HepG2 (cell line): ENCODE data around the gene TOPORS. TPM values are rescaled to one million over a fixed set of nuclear protein-coding genes. Genes with fewer than 3 reads are reported as not detected.

Experiments used
- ATAC-seq: fragments of 200-7000 bp; cut with Tn5 transposase; 3 replicates; pipeline ENCODE4 v1.9.1; 2020; ENCODE audit warnings: mild to moderate bottlenecking, moderate library complexity
- BruUV-seq: library from RNA; stranded (reverse); fragments of 400-500 nt; replicated peaks from 2 replicates; lab custom pipeline; 2021; lab: Mats Ljungman, UMichigan
- CTCF ChIA-PET: fragments of 300-600 bp; formaldehyde crosslinking; extraction: SDS; loops from one replicate; lab custom pipeline; 2021; ENCODE audit warnings: low total read pairs, inconsistent platforms, low intra/inter-chr PET ratio; lab: Yijun Ruan, JAX
- POLR2A ChIA-PET: fragments of 350-600 bp; sonication (Branson Sonifier 250); formaldehyde crosslinking; loops from one replicate; lab custom pipeline; 2020; ENCODE audit warnings: antibody characterized with exemption, inconsistent platforms; lab: Yijun Ruan, JAX
- DNase-seq: peaks from one replicate; pipeline ENCODE4 v3.0.0-alpha.2; 2015; ENCODE audit warnings: low spot score
- FAIRE-seq: peaks from 3 replicates; lab custom pipeline; 2011; peaks lifted over from hg19 to GRCh38; lab: Jason Lieb, UNC
- H2AFZ ChIP-seq: one replicate; pipeline ENCODE4 v1.6.1; 2011; ENCODE audit warnings: low read length, inconsistent platforms
- H3K27ac ChIP-seq: fragments of 300-600 bp; 3 replicates; pipeline ENCODE4 v1.8.0; 2011; ENCODE audit warnings: mixed run types, mild to moderate bottlenecking, mixed read lengths, low read length, inconsistent platforms; ENCODE audit not compliant: insufficient read depth; ENCODE audit errors: extremely low read length
- H3K27me3 ChIP-seq, 2 experiments: fragments of 200-600 bp in 1 of 2; 2 replicates in 1 of 2; 3 replicates in 1 of 2; pipeline versions ENCODE4 v1.6.0 to v1.8.0; 2011; ENCODE audit warnings: low read length in 2 of 2, mild to moderate bottlenecking in 2 of 2, moderate library complexity in 2 of 2, inconsistent platforms in 1 of 2; ENCODE audit not compliant: insufficient read depth in 2 of 2, control insufficient read depth in 1 of 2
- H3K36me3 ChIP-seq, 2 experiments: fragments of 200-600 bp in 1 of 2; replicated peaks in 1 of 2; 2 replicates in 1 of 2; 3 replicates in 1 of 2; pipeline versions ENCODE4 v1.5.1 to v1.8.0; 2011; ENCODE audit warnings: low read length in 2 of 2, inconsistent platforms in 1 of 2; ENCODE audit not compliant: insufficient read depth in 2 of 2, control insufficient read depth in 1 of 2
- H3K4me1 ChIP-seq: 2 replicates; pipeline ENCODE4 v1.5.1; 2012; ENCODE audit warnings: low read length, inconsistent platforms; ENCODE audit not compliant: insufficient read depth
- H3K4me2 ChIP-seq: 2 replicates; pipeline ENCODE4 v1.6.0; 2011; ENCODE audit warnings: low read depth, low read length, inconsistent platforms
- H3K4me3 ChIP-seq, 3 experiments: fragments of 200-600 bp in 1 of 3; sonication (generic), shearing (Covaris generic) in 1 of 3; replicated peaks in 1 of 3; 2 replicates each; pipeline ENCODE4 v1.5.1; 2011 to 2016; ENCODE audit warnings: low read length in 3 of 3, inconsistent platforms in 2 of 3, low read depth in 2 of 3, mild to moderate bottlenecking in 2 of 3, control low read depth in 1 of 3, mixed read lengths in 1 of 3; ENCODE audit not compliant: insufficient read depth in 1 of 3
- H3K79me2 ChIP-seq: one replicate; pipeline ENCODE4 v1.6.1; 2011; ENCODE audit warnings: low read length, inconsistent platforms; ENCODE audit not compliant: insufficient read depth
- H3K9ac ChIP-seq: 2 replicates; pipeline ENCODE4 v1.6.0; 2011; ENCODE audit warnings: mild to moderate bottlenecking, low read depth, low read length, inconsistent platforms; ENCODE audit not compliant: insufficient read depth
- H3K9me3 ChIP-seq: 2 replicates; pipeline ENCODE4 v1.5.1; 2012; ENCODE audit warnings: mild to moderate bottlenecking, low read length
- H4K20me1 ChIP-seq: 2 replicates; pipeline ENCODE4 v1.6.0; 2011; ENCODE audit warnings: inconsistent platforms, mild to moderate bottlenecking, low read length, moderate library complexity; ENCODE audit not compliant: insufficient read depth
- ELK4 ChIP-seq: sonication (generic); formaldehyde crosslinking; IDR thresholded peaks from 2 replicates; pipeline ENCODE4 v1.9.0; 2021; ENCODE audit warnings: missing genetic modification reagents, borderline replicate concordance
- NFIB ChIP-seq: sonication (generic); formaldehyde crosslinking; IDR thresholded peaks from 2 replicates; pipeline ENCODE4 v1.9.0; 2021; ENCODE audit warnings: missing genetic modification reagents, mild to moderate bottlenecking, borderline replicate concordance
- POLR2G ChIP-seq: fragments of 200-400 bp; formaldehyde crosslinking; IDR thresholded peaks from 2 replicates; pipeline ENCODE4 v1.6.1; 2018; ENCODE audit warnings: mild to moderate bottlenecking, low read depth, low read length, moderate library complexity
- TBP ChIP-seq: sonication (generic); formaldehyde crosslinking; IDR thresholded peaks from 2 replicates; pipeline ENCODE4 v1.5.0; 2020; ENCODE audit warnings: missing genetic modification reagents
- ZMAT3 ChIP-seq: sonication (generic); formaldehyde crosslinking; conservative IDR thresholded peaks from 2 replicates; pipeline ENCODE4 v1.7.0; 2021; ENCODE audit warnings: missing genetic modification reagents
- ZNF317 ChIP-seq: sonication (generic); formaldehyde crosslinking; IDR thresholded peaks from 2 replicates; pipeline ENCODE4 v1.5.0; 2020; ENCODE audit warnings: mild to moderate bottlenecking, missing genetic modification reagents
- ZNF510 ChIP-seq: sonication (generic); formaldehyde crosslinking; IDR thresholded peaks from 2 replicates; pipeline ENCODE4 v1.4.0; 2020; ENCODE audit warnings: low read depth, mild to moderate bottlenecking, missing genetic modification reagents
- ZNF572 ChIP-seq: sonication (generic); formaldehyde crosslinking; IDR thresholded peaks from 2 replicates; pipeline ENCODE4 v1.5.1; 2020; ENCODE audit warnings: mild to moderate bottlenecking, missing genetic modification reagents
- WGBS: methylation state at CpG from one replicate; pipeline ENCODE4 v1.1.6; 2017; ENCODE audit warnings: low lambda C conversion rate; 5-methylcytosine and 5-hydroxymethylcytosine counted together
- in situ Hi-C: cut with HindIII; loops from 2 replicates; pipeline ENCODE4 v1.10.0; 2017; ENCODE audit warnings: low pct_unique_long_range_greater_than_20kb; ENCODE audit not compliant: extremely low pct_ligation_motif_present
- intact Hi-C: fragments of 100-400 bp; cut with micrococcal nuclease; formaldehyde crosslinking; loops from one replicate; pipeline ENCODE4 v1.10.0; 2022; ENCODE audit not compliant: unreplicated experiment
- polyA plus RNA-seq, 8 experiments: library from polyadenylated mRNA; depleted of rRNA in 3 of 8; stranded (reverse) in 7 of 8; unstranded in 1 of 8; fragments of >200 nt; fragmentation: Illumina TruSeq in 4 of 8; extraction: Trizol in 4 of 8; gene quantifications; 2 replicates each; pipeline versions ENCODE4 v1.2.1 to v1.2.3, GENCODE V29; 2011 to 2016; ENCODE audit warnings: low read depth in 4 of 8, missing spikeins in 1 of 8, mixed read lengths in 1 of 8; ENCODE audit not compliant: insufficient read depth in 1 of 8
- total RNA-seq, 5 experiments: library from RNA; depleted of rRNA; stranded (reverse); fragments of >200 nt; fragmentation: Illumina TruSeq; extraction: Trizol; gene quantifications; 2 replicates each; pipeline ENCODE4 v1.2.3, GENCODE V29; 2016; ENCODE audit warnings: low read depth in 1 of 5
- TF ChIP-seq, protein P1 (sequence below), 2 experiments: sonication (generic) in 1 of 2; formaldehyde crosslinking in 1 of 2; IDR thresholded peaks; 2 replicates each; pipeline versions ENCODE4 v1.4.0 to v1.6.1; 2018 to 2020; ENCODE audit warnings: missing genetic modification reagents in 2 of 2, borderline replicate concordance in 1 of 2, low read depth in 1 of 2, mild to moderate bottlenecking in 1 of 2, missing biosample characterization in 1 of 2
- TF ChIP-seq, protein P2 (sequence below): sonication (generic); formaldehyde crosslinking; IDR thresholded peaks from 2 replicates; pipeline ENCODE4 v1.4.0; 2020; ENCODE audit warnings: missing genetic modification reagents, borderline replicate concordance

The TOPORS gene
- total and polyA plus RNA-seq, 2 of the 13 experiments (the other 11 are each of a cell fraction or from before 2014, with no cell fraction given), result 6.8 to 19.6 TPM

DNA sequence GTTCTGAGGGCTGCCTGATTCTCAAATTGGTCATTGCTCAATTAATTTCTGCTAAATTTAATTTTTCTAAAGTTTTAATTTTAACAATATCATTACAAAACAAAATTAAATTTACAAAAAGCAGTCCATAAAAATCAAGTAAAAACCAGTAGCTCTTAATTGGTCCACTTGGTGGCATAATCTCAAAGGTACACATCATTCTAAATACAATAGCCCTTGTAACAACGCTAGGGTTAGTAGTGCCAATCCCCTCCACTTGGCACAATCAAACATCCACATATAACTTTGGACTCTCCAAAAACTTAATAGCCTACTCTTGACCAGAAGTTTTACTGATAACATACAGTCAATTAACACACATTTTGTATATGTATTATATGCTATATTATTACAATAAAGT, 22.5 kb upstream of the TOPORS start (continued):
- TF ChIP-seq, protein P1, sequence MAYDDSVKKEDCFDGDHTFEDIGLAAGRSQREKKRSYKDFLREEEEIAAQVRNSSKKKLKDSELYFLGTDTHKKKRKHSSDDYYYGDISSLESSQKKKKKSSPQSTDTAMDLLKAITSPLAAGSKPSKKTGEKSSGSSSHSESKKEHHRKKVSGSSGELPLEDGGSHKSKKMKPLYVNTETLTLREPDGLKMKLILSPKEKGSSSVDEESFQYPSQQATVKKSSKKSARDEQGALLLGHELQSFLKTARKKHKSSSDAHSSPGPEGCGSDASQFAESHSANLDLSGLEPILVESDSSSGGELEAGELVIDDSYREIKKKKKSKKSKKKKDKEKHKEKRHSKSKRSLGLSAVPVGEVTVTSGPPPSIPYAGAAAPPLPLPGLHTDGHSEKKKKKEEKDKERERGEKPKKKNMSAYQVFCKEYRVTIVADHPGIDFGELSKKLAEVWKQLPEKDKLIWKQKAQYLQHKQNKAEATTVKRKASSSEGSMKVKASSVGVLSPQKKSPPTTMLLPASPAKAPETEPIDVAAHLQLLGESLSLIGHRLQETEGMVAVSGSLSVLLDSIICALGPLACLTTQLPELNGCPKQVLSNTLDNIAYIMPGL (CRISPR knock-in tag; IDR thresholded peaks at IDR 0.05; ENCODE audit: borderline replicate concordance in 1 of 2, low read depth in 1 of 2), result no peak
- TF ChIP-seq ZNF572 (CRISPR knock-in tag), result no peak
- no peak for TF ChIP-seq ELK4
- no peak for TF ChIP-seq ZMAT3 (CRISPR knock-in tag)

DNA sequence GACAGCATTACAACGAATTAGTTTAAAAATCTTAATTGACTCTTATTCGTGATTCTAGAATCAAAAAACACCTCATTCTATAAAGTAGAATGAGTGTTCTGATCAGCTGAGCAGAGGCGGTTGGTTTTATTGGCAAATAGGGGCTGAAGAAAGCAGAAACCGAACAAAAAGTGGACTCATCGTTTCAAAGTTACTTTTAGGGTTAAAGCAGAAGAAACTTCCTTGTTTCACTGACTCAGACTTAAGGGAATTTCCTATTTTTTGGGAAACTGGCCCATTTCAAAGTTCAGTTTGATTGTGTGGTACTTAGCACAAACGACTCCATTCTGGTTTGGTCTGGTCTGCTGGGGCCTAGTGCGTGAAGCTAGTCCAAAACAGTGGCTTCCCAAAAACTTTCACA, 21.4 kb upstream of the TOPORS start:
- no peaks in the 10 kb centered on the region for H3K9me3 ChIP-seq
- no peak overlapping the region for H3K27ac ChIP-seq
- H3K36me3 ChIP-seq, result peaks cover 3 to 7% of the 10 kb centered on the region in 2 experiments; a peak in 2 of 5 replicates
- peak overlapping the region; percentile 81 for H3K4me2 ChIP-seq
- intact Hi-C loops, result loop anchor here (2.0 kb wide), 1 partner anchor 147 kb away; no protein-coding TSS in a partner anchor
- no peaks in the 10 kb centered on the region for H4K20me1 ChIP-seq
- TF ChIP-seq TBP (no peak), ZNF510 (CRISPR knock-in tag) (no peak), POLR2G (no peak), ZNF317 (CRISPR knock-in tag) (no peak), NFIB (CRISPR knock-in tag) (no peak)
- TF ChIP-seq, protein P2, sequence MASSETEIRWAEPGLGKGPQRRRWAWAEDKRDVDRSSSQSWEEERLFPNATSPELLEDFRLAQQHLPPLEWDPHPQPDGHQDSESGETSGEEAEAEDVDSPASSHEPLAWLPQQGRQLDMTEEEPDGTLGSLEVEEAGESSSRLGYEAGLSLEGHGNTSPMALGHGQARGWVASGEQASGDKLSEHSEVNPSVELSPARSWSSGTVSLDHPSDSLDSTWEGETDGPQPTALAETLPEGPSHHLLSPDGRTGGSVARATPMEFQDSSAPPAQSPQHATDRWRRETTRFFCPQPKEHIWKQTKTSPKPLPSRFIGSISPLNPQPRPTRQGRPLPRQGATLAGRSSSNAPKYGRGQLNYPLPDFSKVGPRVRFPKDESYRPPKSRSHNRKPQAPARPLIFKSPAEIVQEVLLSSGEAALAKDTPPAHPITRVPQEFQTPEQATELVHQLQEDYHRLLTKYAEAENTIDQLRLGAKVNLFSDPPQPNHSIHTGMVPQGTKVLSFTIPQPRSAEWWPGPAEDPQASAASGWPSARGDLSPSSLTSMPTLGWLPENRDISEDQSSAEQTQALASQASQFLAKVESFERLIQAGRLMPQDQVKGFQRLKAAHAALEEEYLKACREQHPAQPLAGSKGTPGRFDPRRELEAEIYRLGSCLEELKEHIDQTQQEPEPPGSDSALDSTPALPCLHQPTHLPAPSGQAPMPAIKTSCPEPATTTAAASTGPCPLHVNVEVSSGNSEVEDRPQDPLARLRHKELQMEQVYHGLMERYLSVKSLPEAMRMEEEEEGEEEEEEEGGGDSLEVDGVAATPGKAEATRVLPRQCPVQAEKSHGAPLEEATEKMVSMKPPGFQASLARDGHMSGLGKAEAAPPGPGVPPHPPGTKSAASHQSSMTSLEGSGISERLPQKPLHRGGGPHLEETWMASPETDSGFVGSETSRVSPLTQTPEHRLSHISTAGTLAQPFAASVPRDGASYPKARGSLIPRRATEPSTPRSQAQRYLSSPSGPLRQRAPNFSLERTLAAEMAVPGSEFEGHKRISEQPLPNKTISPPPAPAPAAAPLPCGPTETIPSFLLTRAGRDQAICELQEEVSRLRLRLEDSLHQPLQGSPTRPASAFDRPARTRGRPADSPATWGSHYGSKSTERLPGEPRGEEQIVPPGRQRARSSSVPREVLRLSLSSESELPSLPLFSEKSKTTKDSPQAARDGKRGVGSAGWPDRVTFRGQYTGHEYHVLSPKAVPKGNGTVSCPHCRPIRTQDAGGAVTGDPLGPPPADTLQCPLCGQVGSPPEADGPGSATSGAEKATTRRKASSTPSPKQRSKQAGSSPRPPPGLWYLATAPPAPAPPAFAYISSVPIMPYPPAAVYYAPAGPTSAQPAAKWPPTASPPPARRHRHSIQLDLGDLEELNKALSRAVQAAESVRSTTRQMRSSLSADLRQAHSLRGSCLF (CRISPR knock-in tag), result no peak
- DNase-seq (no peak), FAIRE-seq (no peak), ATAC-seq (no peak)
- CTCF ChIA-PET, result interaction anchor here (2.1 to 3.8 kb wide), 2 partner anchors 190 to 195 kb away, joined by 5 to 52 read pairs; no protein-coding TSS in a partner anchor
- H3K9ac ChIP-seq, result peak overlapping the region; percentile 77; the same call in 1 of the 2 replicates
- WGBS, result 74% methylated on average over 7 of the region's 7 CpGs
- in situ Hi-C loops, result loop anchor here (5.0 kb wide), 1 partner anchor 192 kb away; the partner anchor contains the start of gene ACO1
- H3K27me3 ChIP-seq, result no peaks in the 10 kb centered on the region; a peak in 1 of 5 replicates
- no TSS peak for BruUV-seq
- peaks cover 32% of the 10 kb centered on the region for H3K79me2 ChIP-seq
- POLR2A ChIA-PET, result interaction anchor here (1.0 to 2.8 kb wide), 4 partner anchors 22 to 195 kb away, joined by 5 to 36 read pairs (median 14); partner anchors contain the start of genes ACO1, RIGI, SMIM27 and TOPORS
- H2AFZ ChIP-seq, result no peak overlapping the region
- peak overlapping the region in 2 of 3 experiments; percentile 81 to 83; a peak in 2 of 6 replicates for H3K4me3 ChIP-seq
- peaks cover 24% of the 10 kb centered on the region for H3K4me1 ChIP-seq
